Measurements from ENCODE around the gene ABCC5.
A peak's percentile ranks its signal among the peaks of the same experiment; 100 is the strongest.
"Not testable (repeated sequence)": the region's sequence is repeated elsewhere in the genome, so short reads cannot be mapped to it uniquely, and the experiment has no call there.

Gene ABCC5

GRCh38 chr3:184031187-184031792, 13.6 kb upstream of the ABCC5 start, which contains the start of gene HTR3D:
TSS of gene HTR3D (plus strand) at chr3:184031742. CDS start at chr3:184031742, 0 bp downstream.
- DNase-seq (ENCODE audit: low read depth in 1 of 2, low spot score in 1 of 2), result peak in 1 of 2 experiments; percentile 48
- no peak for TF ChIP-seq JUND (IDR thresholded peaks at IDR 0.05; ENCODE audit: low read depth)
- in situ Hi-C loops (cut with HindIII; ENCODE audit: low pct_unique_long_range_greater_than_20kb, low sequenced_read_pairs), result no loop called here

DNA sequence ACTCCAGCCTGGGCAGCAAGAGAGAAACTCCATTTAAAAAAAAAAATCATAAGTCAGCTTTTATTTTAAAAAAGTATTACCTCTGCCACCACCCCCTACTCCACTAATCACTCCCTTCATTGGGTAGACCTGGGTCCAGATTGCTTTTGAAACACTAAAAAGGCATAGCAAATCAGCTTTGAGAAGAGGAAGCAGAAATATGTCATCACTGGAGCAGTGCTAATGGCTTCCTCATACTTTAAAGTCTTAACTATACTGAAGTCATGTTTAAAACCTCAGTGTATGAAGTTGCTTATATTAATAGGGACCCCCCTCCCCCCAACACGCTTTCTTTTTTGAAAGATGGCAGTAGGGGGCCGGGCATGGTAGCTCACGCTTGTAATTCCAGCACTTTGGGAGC, 12.9 kb upstream of the ABCC5 start:
- in situ Hi-C loops (cut with HindIII; ENCODE audit: low pct_unique_long_range_greater_than_20kb, low sequenced_read_pairs), result no loop called here
- no peak for DNase-seq (ENCODE audit: low read depth in 1 of 2, low spot score in 1 of 2)
- TF ChIP-seq JUND (IDR thresholded peaks at IDR 0.05; ENCODE audit: low read depth), result no peak

- no peak for DNase-seq (ENCODE audit: low read depth in 1 of 2, low spot score in 1 of 2)
- no peak for TF ChIP-seq JUND (IDR thresholded peaks at IDR 0.05; ENCODE audit: low read depth)
- in situ Hi-C loops (cut with HindIII; ENCODE audit: low pct_unique_long_range_greater_than_20kb, low sequenced_read_pairs), result no loop called here
These were observed 11.8 kb upstream of the ABCC5 start for GRCh38 chr3:184029443-184029842.

GRCh38 chr3:184028275-184028890, 10.7 kb upstream of the ABCC5 start:
- DNase-seq (ENCODE audit: low read depth in 1 of 2, low spot score in 1 of 2); in situ Hi-C loops (cut with HindIII; ENCODE audit: low pct_unique_long_range_greater_than_20kb, low sequenced_read_pairs): not testable (repeated sequence)

DNA sequence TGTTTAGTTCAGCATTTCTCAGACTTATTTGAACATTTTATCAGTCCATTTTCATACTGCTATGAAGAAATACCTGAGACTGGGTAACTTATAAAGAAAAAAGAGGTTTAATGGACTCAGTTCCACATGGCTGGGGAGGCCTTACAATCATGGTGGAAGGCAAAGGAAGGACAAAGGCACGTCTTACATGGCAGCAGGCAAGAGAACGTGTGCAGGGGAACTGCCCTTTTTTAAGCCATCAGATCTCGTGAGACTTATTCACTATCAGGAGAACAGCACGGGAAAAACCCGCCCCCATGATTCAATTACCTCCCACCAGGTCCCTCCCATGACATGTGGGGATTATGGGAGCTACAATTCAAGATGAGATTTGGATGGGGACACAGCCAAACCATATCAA, 7.6 kb upstream of the ABCC5 start:
- DNase-seq (ENCODE audit: low read depth in 1 of 2, low spot score in 1 of 2); in situ Hi-C loops (cut with HindIII; ENCODE audit: low pct_unique_long_range_greater_than_20kb, low sequenced_read_pairs): not testable (repeated sequence)

DNA sequence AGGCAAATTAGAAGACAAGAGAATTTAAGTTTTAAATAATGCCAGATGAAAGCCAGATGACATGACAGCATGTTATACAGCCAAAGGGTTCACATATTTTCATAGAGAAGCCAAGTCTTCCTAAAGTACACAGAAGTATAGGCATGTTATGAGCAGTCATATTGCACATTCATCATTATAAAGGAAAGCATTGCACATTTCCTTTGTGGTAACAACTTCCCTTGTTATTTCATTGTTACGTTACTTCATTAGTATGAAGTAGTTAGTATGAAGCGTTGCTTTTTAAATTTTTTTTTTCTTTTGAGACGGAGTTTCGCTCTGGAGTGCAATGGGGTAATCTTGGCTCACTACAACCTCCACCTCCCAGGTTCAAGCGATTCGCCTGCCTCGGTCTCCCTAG, 4.6 kb upstream of the ABCC5 start:
- DNase-seq (ENCODE audit: low read depth in 1 of 2, low spot score in 1 of 2), result no peak
- no peak for TF ChIP-seq JUND (IDR thresholded peaks at IDR 0.05; ENCODE audit: low read depth)
- in situ Hi-C loops (cut with HindIII; ENCODE audit: low pct_unique_long_range_greater_than_20kb, low sequenced_read_pairs), result no loop called here

GRCh38 chr3:184018424-184018973, 815 bp upstream of the ABCC5 start:
- DNase-seq (ENCODE audit: low read depth in 1 of 2, low spot score in 1 of 2), result no peak
- no peak for TF ChIP-seq JUND (IDR thresholded peaks at IDR 0.05; ENCODE audit: low read depth)
- in situ Hi-C loops (cut with HindIII; ENCODE audit: low pct_unique_long_range_greater_than_20kb, low sequenced_read_pairs), result no loop called here

- TF ChIP-seq JUND (IDR thresholded peaks at IDR 0.05; ENCODE audit: low read depth), result no peak
- in situ Hi-C loops (cut with HindIII; ENCODE audit: low pct_unique_long_range_greater_than_20kb, low sequenced_read_pairs), result no loop called here
- DNase-seq (ENCODE audit: low read depth in 1 of 2, low spot score in 1 of 2), result peak; percentile 78 to 84
These were observed 643 bp downstream of the ABCC5 start for GRCh38 chr3:184016811-184017671.

- in situ Hi-C loops (cut with HindIII; ENCODE audit: low pct_unique_long_range_greater_than_20kb, low sequenced_read_pairs), result no loop called here
- no peak for DNase-seq (ENCODE audit: low read depth in 1 of 2, low spot score in 1 of 2)
- TF ChIP-seq JUND (IDR thresholded peaks at IDR 0.05; ENCODE audit: low read depth), result no peak
These were observed 1.5 kb downstream of the ABCC5 start for GRCh38 chr3:184016169-184016570.

- DNase-seq (ENCODE audit: low read depth in 1 of 2, low spot score in 1 of 2), result no peak
- no peak for TF ChIP-seq JUND (IDR thresholded peaks at IDR 0.05; ENCODE audit: low read depth)
- in situ Hi-C loops (cut with HindIII; ENCODE audit: low pct_unique_long_range_greater_than_20kb, low sequenced_read_pairs), result no loop called here
These were observed 2.2 kb downstream of the ABCC5 start for GRCh38 chr3:184015381-184016019.

DNA sequence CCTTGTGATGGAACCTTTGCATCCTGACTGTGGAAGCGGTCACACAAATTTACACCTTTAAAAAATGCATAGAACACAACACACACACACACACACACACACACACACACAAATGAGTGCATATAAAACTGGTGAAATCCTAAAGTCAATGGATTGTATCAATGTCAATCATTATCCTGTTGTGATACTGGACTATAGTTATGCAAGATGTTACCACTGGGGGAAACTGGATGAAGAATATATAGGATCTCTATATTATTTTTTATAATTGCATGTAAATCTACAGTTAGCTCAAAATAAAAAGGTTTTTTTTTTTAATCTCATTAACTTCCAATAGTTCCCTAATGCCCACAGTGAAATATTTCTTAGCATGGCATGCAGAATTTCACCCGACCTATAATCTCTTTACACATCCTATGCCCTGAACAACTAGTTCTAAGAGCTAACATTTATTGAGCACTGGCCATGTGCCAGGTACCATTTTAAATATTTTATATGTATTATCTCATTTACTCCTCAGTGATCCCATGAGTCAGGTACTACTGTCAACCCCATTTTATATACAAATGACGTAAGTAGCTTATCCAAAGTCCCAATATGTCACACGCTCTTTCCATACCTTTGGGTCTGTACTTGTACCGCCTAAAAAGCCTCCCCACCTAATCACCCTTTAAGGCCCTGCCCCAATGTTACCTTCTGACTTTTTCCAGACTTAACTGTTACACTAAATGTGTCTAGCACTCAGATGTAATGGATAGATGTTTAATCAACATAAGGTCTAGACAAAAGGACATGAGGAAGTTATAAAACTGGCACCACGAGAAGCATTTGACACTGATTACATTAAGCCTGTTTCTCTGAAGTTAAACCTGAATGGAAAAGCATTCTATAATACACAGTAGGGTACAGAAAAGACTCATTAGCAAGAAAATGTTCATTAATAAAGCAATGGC, 5.5 kb downstream of the ABCC5 start:
- peak; percentile 74 for TF ChIP-seq JUND (IDR thresholded peaks at IDR 0.05; ENCODE audit: low read depth)
- in situ Hi-C loops (cut with HindIII; ENCODE audit: low pct_unique_long_range_greater_than_20kb, low sequenced_read_pairs), result no loop called here
- DNase-seq (ENCODE audit: low read depth in 1 of 2, low spot score in 1 of 2), result peak in 1 of 2 experiments; percentile 76
